NCI-H1105 (cell line): ENCODE measurements around the gene SP1.
A peak's percentile ranks its signal among the peaks of the same experiment; 100 is the strongest.

Experiments
- DNase-seq: peaks from one replicate; lab custom pipeline; 2025; lab: John Stamatoyannopoulos, UW

SP1 gene

DNA sequence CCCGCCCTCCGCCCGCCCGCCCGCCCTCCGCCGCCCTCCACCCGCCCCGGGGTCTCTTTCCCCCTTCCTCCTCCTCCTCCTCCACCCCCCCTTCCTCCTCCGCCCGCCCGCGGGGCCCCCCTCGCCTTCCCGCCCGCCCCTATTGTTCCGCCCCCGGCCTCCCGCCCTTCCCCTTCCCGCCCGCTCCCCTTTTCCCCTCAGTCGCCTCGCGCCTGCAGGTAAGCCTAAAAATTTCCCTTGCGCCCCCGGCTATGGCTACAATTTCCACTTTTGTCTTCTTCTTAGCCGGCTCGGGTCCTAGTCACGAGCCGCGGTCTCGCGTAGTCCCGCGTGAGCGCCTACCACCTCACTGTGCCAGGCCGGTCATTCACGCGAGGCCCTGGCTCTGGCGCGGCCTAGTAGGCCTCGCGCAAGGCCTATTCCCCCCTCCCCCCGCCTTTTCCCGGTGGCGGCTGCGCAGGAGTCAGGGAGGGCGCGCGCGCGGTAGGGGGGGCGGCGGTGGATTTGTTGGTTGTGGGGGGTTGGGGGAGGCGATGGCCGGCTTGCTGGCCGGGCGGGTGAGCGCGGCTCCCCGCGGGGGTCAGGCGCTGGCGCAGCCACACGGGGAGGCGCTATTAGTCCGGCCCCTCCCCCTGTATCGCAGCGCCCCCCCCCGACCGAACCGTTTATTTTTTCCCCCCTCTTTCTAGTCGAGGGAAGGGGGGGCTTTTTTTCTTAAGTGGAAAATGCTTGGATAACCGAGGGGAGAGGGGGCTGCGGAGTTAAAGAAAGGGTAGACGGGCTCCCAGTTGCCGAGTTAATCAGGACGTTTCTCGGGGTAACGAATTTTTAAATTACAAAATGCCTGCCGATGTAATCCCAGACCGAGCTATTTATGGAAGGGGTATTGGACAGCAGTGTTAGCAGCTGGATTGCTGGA lies 72.4 kb downstream of the SP1 start:
- peak; percentile 38 for DNase-seq

DNA sequence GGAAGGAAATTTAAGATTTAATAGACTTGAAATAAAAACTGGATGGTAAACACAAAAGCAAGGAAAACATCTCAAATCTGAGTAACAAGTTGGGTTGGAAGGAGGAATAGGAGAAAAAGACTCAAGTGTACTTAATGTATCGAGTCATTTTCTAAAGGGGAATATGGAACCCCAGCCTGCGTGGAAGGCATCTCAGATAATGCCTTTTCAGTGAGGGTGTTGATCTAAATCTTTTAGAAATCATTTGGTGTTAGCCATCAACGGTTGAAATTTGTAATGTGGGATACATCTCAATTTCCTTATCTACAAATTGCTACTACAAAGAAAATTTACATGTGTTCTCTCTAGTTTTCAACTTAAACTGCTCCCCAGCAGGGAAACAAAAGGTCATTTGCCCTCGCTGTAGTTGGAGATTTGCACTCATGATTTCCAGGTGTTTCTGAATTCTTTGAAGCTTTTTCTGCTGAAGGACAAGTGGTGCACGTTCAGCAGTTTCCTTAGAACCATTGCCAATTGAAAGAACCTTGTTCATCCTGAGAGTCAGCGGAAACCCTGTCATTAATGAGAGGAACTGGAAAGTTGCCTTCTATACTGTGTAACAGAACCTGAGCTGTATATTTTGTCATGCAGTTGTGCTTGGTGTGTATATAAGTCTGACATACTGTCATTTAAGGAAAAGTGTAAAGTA lies 74.1 kb downstream of the SP1 start:
- DNase-seq: no peak

DNA sequence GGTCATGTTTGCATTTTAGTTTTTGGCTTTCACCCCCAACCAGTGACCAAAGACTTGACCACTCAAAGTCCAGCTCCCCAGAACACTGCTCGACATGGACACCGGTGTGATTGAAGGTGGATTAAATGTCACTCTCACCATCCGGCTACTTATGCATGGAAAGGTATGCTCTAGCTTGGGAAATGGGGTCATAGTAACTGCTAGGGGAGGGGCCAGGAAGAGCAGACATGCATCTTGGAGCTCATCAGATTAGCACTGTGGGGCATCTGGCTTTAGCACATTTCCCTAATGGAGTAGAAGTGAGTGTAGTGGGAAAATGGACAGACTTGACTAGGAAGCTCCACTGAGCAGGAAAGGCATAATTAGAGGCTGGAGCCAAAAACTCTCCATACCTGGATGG lies 74.7 kb downstream of the SP1 start:
- DNase-seq: no peak

DNA sequence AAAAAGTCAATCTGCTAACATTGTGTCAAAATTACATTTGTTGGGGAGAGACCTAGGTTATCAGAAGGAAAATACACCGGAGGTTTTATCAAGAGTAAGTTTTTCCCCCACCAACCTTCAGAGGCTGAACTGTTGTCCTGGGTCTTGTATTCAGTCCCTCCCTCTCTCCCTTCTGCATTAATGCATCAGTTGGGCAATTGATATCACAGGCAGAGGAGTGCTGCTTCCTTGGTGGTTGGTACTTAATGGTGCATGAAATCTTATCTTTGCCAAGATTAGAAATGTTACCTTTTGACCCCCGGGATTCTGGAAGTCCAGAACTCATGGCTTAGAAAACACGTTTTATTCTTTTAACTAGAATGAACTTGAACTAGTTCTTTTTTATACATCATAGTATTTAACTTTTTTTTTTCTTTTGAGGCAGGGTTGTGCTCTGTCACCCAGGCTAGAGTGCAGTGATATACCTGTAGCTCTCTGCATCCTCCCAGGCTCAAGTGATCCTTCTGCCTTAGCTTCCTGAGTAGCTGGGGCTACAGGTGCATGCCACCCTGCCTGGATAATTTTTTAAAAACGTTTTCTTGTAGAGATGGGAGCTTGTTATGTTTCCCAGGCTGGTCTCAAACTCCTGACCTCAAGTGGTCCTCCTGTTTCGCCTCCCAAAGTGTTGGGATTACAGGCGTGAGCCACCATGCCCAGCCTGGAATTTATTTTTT lies 76.8 kb downstream of the SP1 start:
- DNase-seq: no peak

DNA sequence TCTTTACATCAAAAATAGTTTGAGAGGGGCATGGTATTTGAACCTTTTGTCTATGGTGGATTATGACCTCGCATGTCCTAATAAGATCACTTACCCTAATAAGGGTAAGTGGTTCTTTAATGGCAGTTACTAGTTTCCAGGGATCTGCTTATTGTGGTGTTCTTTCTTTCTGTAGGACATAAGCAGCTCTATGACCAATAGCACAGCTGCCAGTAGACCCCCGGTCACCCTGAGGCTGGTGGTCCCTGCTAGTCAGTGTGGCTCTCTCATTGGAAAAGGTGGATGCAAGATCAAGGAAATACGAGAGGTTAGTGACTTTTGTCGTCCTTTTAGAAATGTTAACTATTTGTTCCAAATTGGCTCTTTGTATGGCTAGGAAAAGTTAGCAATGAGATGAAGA lies 79.1 kb downstream of the SP1 start:
- DNase-seq: no peak

DNA sequence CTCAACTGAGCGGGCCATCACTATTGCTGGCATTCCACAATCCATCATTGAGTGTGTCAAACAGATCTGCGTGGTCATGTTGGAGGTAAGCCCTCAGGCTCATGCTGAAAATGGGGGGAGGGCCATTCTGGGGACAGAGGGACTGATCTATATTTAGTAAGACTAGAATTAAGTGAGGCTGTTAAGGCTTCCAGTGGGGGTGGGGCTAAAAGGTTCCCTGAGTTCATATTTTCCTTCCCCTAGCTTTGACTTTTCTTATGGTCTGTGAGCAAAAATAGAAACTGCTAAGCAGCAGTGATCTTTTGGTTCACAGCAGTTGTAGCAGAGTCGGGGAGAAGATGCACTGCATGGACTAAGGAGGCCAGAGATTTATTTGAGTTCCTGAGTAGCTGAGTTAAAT lies 81.1 kb downstream of the SP1 start:
- DNase-seq: no peak

DNA sequence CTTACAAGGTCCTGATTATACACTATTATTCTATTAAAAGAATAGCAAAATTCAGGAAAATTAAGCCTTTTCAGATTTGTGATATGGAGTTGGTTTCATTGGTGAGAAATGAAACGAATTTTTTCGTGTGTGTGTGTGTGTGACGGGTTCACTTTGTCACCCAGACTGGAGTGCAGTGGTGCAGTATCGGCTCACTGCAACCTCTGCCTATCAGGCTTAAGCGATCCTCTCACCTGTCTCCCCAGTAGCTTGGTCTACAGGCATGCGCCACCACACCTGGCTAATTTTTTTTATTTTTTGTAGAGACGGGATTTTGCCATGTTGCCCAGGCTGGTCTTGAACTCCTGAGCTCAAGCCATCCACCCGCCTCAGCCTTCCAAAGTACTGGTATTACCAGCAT lies 81.6 kb downstream of the SP1 start:
- no peak for DNase-seq

DNA sequence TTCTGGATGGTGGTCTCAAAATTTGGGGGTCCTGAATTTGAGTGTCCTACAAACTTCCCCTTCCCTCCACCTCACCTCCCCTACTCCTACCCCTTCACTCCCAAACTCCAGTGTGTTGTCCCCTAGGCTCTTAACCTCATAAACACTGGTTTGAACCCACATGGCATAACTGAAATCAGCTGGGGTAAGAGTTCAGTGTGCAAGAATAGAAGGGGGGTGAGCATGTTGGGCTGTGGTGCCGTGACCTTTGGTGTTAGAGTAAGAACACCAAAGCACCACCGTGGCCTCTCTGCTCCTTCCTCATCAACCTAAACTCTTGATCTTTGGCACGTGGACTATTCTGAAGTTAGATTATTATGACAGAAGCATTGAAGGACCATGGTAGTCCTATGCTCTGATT lies 83.0 kb downstream of the SP1 start:
- DNase-seq: no peak

DNA sequence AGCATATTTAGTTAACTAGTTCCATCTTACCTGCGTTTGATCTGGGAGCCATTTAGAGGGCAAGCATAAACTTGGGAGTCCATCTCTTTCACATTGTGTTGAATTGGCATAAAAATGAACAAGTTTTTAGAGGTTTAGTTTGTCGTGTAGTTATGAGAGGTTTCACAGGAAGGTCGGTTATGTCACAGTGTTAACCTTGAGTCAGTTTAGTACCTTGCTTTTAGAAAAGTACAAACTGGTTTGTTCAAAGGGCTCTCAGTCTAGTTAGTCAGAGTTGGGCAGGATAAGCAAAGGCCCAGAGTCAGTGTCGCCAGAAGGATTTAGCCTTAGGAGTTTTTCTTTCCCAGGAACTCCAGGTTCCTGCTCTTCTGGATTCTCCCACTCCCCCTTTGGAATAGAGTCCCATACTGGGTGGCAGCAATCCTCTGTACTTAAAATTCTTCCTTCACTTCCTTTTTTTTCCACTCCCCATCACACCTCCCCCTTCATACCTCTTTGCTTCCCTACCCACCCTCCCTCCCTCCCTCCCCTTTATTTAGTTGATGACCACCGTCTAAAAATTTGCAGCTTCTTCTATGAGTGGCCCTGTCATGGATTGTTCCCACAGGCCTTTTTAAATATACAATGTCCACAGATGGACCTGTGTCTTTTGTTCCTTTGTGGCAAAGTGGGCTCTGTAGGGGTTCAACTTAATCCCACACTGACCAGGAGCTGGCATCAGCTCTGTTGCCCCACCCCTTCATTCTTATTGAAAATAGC lies 84.0 kb downstream of the SP1 start:
- no peak for DNase-seq

DNA sequence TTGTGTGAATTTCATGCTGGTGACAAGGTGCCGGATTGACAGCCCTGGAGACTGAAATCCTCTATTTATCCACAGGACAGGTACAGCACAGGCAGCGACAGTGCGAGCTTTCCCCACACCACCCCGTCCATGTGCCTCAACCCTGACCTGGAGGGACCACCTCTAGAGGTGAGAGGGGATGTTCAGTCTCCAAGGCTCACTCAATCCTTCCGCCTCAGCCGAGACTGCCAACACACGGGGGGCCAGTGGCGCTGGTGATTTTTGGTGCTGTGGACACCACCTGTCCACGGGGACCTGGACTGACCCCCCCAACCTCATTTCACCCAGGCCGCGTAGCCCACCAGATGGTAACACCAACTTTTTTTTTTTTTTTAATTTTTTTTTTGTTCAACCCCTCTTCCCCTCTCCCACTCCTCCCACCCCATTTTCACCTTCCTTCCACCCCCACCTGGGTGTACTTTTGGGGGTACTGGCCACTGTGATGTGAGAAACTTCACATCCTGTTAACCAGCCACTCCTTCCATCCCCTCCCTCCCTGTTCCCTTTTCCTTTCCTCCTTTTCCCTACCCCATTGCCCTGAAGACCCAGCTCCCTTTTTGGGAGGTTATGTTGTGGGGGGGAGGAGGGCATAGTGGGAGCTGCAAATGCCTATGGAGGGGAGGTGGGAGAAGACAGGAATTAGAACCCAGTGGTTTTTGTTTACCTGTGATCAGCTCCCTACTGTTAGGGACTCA lies 84.9 kb downstream of the SP1 start:
- no peak for DNase-seq

DNA sequence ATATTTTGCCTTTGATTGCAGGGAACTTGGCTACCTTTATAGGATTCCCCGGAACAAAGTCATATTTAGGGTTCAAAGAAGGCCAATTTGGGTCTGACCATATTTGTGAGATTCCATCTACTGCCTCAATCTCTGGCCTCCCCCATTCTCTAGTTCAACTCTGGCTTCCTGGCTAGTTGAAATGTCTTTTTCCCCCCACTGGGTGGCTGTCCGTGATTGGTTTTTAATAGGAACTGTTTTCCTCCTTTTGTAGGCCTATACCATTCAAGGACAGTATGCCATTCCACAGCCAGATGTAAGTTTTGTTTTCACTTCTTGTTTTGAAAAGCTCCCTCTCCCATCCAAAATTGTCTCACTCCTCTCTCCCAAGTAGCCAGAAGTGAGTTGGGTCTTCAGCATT lies 85.7 kb downstream of the SP1 start:
- DNase-seq: no peak
